Ascending aorta (tissue), 2 donors: ENCODE data around the gene CRP. TPM values are rescaled to one million over a fixed set of nuclear protein-coding genes. Genes with fewer than 3 reads are reported as not detected.

Source experiments
- DNase-seq, 2 donors: peaks; one replicate each; pipeline ENCODE4 v3.0.0-alpha.2; 2019; ENCODE audit warnings: low spot score in 2 of 2
- H3K27ac ChIP-seq, 2 donors: fragments of 200-600 bp; sonication (generic); one replicate each; pipeline ENCODE4 v1.5.1; 2016 to 2017; ENCODE audit warnings: mild to moderate bottlenecking in 1 of 2
- H3K27me3 ChIP-seq: fragments of 200-600 bp; sonication (generic); one replicate; pipeline ENCODE4 v1.5.1; 2017
- H3K36me3 ChIP-seq, 2 donors: fragments of 200-600 bp; sonication (generic); one replicate each; pipeline ENCODE4 v1.5.1; 2016
- H3K4me1 ChIP-seq, 2 donors: fragments of 200-600 bp; sonication (generic); one replicate each; pipeline ENCODE4 v1.5.1; 2016 to 2017; ENCODE audit warnings: mild to moderate bottlenecking in 1 of 2
- H3K4me3 ChIP-seq, 2 donors: fragments of 200-600 bp; sonication (generic); one replicate each; pipeline ENCODE4 v1.5.1; 2016 to 2017; ENCODE audit warnings: mild to moderate bottlenecking in 1 of 2
- H3K9me3 ChIP-seq, 2 donors: fragments of 200-600 bp; sonication (generic); one replicate each; pipeline ENCODE4 v1.5.1; 2016
- intact Hi-C: fragments of 100-400 bp; cut with DNase I; formaldehyde crosslinking; loops from one replicate; pipeline ENCODE4 v1.15.1; 2023
- total RNA-seq: library from RNA; depleted of rRNA; stranded (reverse); fragments of >200 nt; gene quantifications from one replicate; pipeline ENCODE4 v1.1.0, GENCODE V29; 2016
- TF ChIP-seq, protein P1 (sequence below), 3 experiments: fragments of 200-600 bp in 2 of 3; fragments of 450-650 bp in 1 of 3; sonication (generic) in 2 of 3; IDR thresholded peaks; one replicate each; pipeline ENCODE4 v1.5.1; 2016 to 2019; ENCODE audit warnings: antibody characterized with exemption in 3 of 3, mild to moderate bottlenecking in 1 of 3, moderate library complexity in 1 of 3

Gene CRP
- total RNA-seq, 1 donor from 2014 or later: 3.8 TPM

DNA sequence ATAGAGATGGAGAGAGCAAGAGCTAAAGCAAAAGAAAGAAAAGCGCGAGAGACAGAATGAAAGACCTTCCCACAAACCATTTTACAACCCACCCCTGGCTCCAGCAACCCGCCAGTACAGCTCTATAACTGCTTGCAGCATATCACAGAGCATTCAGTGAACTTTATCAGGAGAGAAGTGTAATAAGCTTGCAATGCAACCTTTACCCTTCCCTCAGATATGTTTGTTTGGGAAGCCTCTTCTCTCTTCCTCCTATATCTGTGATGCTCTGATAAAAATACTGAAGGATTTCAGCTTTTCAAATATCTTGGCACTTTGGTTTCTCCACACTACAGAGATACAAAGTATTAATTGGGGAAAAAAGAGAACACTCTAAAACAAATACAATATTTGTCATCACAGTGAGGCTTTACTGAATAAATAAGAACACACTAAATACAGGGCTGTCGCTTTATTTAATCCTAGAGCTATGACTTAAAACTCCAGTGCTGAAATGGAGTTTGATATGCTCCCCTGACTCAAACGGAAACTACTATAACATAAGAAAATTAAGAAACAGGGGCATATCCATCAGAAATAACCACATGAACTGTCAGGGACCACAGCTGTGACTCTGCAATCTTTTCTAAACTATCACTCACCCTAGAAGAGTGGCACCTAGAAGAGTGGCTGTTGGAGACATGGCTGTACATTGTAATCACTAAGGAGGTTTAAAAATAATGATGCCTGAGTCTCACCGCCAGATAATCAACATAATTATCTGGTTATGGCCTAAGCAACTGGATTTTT is 6.7 kb downstream of the CRP start:
- no peaks in the 10 kb centered on the region for H3K4me1 ChIP-seq
- no peaks in the 10 kb centered on the region for H3K9me3 ChIP-seq
- TF ChIP-seq, protein P1, sequence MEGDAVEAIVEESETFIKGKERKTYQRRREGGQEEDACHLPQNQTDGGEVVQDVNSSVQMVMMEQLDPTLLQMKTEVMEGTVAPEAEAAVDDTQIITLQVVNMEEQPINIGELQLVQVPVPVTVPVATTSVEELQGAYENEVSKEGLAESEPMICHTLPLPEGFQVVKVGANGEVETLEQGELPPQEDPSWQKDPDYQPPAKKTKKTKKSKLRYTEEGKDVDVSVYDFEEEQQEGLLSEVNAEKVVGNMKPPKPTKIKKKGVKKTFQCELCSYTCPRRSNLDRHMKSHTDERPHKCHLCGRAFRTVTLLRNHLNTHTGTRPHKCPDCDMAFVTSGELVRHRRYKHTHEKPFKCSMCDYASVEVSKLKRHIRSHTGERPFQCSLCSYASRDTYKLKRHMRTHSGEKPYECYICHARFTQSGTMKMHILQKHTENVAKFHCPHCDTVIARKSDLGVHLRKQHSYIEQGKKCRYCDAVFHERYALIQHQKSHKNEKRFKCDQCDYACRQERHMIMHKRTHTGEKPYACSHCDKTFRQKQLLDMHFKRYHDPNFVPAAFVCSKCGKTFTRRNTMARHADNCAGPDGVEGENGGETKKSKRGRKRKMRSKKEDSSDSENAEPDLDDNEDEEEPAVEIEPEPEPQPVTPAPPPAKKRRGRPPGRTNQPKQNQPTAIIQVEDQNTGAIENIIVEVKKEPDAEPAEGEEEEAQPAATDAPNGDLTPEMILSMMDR (IDR thresholded peaks at IDR 0.05): no peak
- no peak overlapping the region for H3K4me3 ChIP-seq
- no peaks in the 10 kb centered on the region for H3K27me3 ChIP-seq
- no peak overlapping the region for H3K27ac ChIP-seq
- no peaks in the 10 kb centered on the region for H3K36me3 ChIP-seq
- no peak for DNase-seq
- intact Hi-C loops: no loop called here

DNA sequence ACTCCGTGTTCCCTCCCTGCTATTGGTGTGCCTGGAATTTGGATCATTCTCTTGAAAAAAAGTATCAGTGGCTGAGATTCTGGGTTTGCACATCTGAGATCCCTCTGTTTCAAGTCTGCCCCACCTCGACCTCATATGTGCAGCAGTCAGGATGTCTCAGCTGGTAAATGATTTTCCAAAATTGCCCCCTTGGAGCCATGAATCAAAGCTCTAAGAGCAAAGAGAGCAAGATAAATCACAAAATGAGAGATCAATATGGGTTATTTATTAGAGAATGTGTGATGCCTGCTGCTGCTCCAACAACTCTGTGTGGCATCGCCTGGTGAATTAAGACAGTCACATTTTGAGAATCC is 8.5 kb downstream of the CRP start:
- Histone ChIP-seq H3K27me3 (no peaks in the 10 kb centered on the region), H3K36me3 (no peaks in the 10 kb centered on the region), H3K4me1 (no peaks in the 10 kb centered on the region), H3K27ac (no peak overlapping the region), H3K9me3 (no peaks in the 10 kb centered on the region), H3K4me3 (no peak overlapping the region)
- intact Hi-C loops: no loop called here
- no peak for DNase-seq
- TF ChIP-seq, protein P1 (IDR thresholded peaks at IDR 0.05): no peak

DNA sequence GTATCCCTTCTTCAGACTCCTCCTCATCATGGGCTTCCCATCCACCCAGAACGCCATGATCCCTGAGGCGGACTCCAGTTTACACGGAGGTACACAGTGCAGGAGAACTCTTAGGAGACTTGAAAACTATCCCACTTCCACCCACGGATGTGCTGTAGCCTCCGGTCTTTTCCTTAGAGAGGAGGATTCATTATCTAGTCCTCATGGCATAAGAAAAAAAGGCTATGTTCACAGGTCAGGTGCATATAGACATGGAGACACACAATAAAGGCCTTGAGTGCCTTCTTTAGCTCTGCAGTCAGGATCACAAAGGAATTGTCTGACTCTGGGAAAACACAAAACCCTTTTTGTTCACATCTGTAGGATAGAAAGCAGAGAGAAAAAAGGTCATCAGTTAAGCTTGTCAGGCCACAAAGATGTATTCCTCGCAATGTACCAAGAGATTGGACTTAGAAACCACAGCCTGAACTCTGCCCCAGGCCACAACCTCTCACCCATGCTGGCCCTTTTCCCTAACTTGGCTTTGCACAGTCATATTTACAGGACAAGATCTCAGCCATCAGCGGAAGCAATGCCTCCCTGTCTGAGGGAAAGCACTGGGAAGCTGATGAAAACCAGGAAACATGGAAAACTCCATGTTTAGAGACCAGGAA is 9.0 kb downstream of the CRP start:
- Histone ChIP-seq H3K36me3 (no peaks in the 10 kb centered on the region), H3K9me3 (no peaks in the 10 kb centered on the region), H3K4me1 (no peaks in the 10 kb centered on the region), H3K4me3 (no peak overlapping the region), H3K27me3 (no peaks in the 10 kb centered on the region), H3K27ac (no peak overlapping the region)
- intact Hi-C loops: no loop called here
- TF ChIP-seq, protein P1 (IDR thresholded peaks at IDR 0.05): no peak
- DNase-seq: no peak

DNA sequence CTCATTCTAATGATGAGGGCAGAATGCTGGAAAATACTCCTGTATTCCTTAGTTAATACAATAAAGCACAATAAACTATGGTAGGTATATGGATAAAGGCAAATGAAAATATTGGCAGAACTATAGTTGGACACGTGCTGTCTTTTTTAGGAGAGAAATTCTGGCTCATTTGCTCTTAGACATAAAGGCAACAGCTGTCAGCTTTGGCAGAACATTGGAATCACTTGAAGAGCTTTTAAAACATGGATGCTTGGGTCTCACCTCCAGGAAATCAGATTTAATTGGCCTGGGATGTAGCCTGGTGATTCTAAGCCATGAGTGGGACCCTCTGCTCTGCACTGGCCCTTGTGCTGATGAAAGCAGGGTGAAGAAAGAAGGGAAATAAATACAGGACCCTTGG is 9.9 kb downstream of the CRP start:
- no peak overlapping the region for H3K4me3 ChIP-seq
- DNase-seq: no peak
- H3K36me3 ChIP-seq: no peaks in the 10 kb centered on the region
- no peaks in the 10 kb centered on the region for H3K27me3 ChIP-seq
- H3K9me3 ChIP-seq: no peaks in the 10 kb centered on the region
- no peak overlapping the region for H3K27ac ChIP-seq
- no peaks in the 10 kb centered on the region for H3K4me1 ChIP-seq
- intact Hi-C loops: no loop called here
- TF ChIP-seq, protein P1 (IDR thresholded peaks at IDR 0.05): no peak

DNA sequence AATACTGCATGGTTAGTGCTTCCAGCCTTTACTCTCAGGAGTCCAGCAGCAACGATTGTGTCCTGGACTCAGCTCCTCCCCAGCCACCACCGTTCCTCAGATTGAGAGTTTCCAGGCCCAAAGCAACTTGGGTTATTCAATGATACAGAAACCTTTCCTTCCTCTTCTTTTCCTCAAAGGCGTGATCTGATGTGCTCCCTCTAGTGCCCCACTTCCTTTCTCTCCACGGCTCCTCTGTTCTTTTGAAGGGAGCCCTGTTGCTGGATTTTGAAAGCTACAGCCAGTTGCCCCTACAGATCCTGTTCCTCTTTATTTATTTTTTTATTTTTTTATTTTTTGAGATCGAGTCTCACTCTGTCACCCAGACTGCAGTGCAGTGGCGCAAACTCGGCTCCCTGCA is 14.1 kb downstream of the CRP start:
- Histone ChIP-seq H3K9me3 (no peaks in the 10 kb centered on the region), H3K27me3 (no peaks in the 10 kb centered on the region), H3K4me3 (no peak overlapping the region), H3K36me3 (no peaks in the 10 kb centered on the region), H3K4me1 (no peaks in the 10 kb centered on the region), H3K27ac (no peak overlapping the region)
- TF ChIP-seq, protein P1 (IDR thresholded peaks at IDR 0.05): no peak
- DNase-seq: no peak
- intact Hi-C loops: no loop called here
